Measurements from ENCODE around the gene C1QTNF6. TPM values are rescaled to one million over a fixed set of nuclear protein-coding genes. Genes with fewer than 3 reads are reported as not detected.
"Not testable (repeated sequence)": the region's sequence is repeated elsewhere in the genome, so short reads cannot be mapped to it uniquely, and the experiment has no call there.

The C1QTNF6 gene
- total and polyA plus RNA-seq, 8 donors = 1.2 to 10.9 (median 3.0) TPM

DNA sequence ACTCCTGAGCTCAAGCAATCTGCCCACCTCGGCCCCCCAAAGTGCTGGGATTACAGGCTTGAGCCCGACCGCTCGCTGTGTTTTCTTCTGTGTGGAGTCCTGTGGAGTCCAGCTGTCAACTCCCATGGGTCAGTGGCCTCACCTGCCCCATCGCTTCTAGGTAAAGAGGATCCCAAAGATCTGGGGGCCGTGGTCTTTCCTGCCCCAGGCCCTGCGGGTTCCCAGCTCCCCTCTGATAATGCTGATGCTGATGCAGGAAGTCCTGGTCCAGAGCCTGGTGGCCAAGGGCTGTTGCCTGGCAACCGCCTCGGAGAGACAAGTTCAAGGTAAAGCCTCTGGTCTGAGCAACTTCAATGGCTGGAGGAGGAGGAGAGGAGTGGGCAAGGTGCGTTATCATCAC lies 14.7 kb upstream of the C1QTNF6 start:
- intact Hi-C loops (cut with DNase I) = loop anchor here in 2 of 3 donors (5.0 to 10.0 kb wide), 2 partner anchors 35 to 128 kb away; no protein-coding TSS in a partner anchor
- Histone ChIP-seq H3K4me1 (peaks cover 10% of the 10 kb centered on the region in 3 donors), H3K27ac (no peak overlapping the region), H3K9me3 (no peaks in the 10 kb centered on the region), H3K36me3 (no peaks in the 10 kb centered on the region), H3K4me3 (no peak overlapping the region), H3K27me3 (no peaks in the 10 kb centered on the region)
- ATAC-seq (no peak), DNase-seq (no peak), FAIRE-seq (no peak)
- 70 to 73% methylated on average over 10 of the region's 10 CpGs for WGBS, 2 donors
- TF ChIP-seq, protein P1, sequence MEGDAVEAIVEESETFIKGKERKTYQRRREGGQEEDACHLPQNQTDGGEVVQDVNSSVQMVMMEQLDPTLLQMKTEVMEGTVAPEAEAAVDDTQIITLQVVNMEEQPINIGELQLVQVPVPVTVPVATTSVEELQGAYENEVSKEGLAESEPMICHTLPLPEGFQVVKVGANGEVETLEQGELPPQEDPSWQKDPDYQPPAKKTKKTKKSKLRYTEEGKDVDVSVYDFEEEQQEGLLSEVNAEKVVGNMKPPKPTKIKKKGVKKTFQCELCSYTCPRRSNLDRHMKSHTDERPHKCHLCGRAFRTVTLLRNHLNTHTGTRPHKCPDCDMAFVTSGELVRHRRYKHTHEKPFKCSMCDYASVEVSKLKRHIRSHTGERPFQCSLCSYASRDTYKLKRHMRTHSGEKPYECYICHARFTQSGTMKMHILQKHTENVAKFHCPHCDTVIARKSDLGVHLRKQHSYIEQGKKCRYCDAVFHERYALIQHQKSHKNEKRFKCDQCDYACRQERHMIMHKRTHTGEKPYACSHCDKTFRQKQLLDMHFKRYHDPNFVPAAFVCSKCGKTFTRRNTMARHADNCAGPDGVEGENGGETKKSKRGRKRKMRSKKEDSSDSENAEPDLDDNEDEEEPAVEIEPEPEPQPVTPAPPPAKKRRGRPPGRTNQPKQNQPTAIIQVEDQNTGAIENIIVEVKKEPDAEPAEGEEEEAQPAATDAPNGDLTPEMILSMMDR (IDR thresholded peaks at IDR 0.05) = no peak

DNA sequence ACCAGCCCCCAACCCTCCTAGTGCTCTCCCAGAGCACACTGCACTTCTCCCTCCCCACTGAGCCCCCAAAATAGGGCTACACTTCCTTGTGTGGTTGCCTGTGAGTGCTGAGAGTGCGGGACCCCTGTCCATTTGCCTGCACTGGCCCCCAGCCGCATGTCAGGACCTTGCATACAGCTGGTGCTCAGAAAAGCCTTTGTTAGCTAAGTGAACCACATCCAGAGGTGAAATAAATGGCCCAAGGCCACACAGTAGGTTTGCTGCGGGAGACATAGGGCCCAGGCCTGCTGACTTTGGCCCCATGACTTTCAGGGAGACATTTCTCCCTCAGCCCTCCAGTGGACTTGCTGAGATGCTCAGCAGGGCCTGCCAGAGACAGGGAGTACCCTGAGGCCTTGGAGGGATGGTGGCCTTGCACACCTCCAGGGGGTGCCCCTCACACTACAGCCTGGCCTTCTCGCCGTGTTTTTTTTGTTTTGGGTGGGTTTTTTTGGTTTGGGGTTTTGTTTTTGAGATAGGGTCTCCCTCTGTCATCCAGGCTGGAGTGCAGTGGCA lies 14.0 kb upstream of the C1QTNF6 start:
- intact Hi-C loops (cut with DNase I) = loop anchor here in 2 of 3 donors (5.0 to 10.0 kb wide), 2 partner anchors 35 to 127 kb away; no protein-coding TSS in a partner anchor
- Histone ChIP-seq H3K36me3 (no peaks in the 10 kb centered on the region), H3K27me3 (no peaks in the 10 kb centered on the region), H3K4me1 (peaks cover 16 to 17% (median 17%) of the 10 kb centered on the region in 3 donors), H3K9me3 (no peaks in the 10 kb centered on the region), H3K27ac (no peak overlapping the region), H3K4me3 (no peak overlapping the region)
- TF ChIP-seq, protein P1 (IDR thresholded peaks at IDR 0.05) = no peak
- DNase-seq = peak in 1 of 6 donors; percentile 30
- FAIRE-seq = no peak
- no peak for ATAC-seq
- 78 to 88% methylated on average over 5 of the region's 5 CpGs for WGBS, 2 donors

DNA sequence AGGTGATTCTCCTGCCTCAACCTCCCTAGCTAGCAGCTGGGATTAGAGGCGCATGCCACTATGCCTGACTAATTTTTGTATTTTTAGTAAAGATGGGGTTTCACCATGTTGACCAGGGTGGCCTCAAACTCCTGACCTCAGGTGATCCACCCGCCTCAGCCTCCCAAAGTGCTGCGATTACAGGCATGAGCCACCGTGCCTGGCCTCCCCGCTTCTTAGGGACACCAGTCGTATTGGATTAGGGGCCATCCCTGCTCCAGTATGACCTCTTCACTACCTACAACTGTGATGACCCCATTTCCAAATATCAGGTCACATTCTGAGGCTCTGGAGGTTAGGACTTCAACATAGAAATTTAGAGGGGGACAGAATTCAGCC lies 13.4 kb upstream of the C1QTNF6 start:
- not testable (repeated sequence) for H3K27me3 ChIP-seq, H3K27ac ChIP-seq, FAIRE-seq, H3K36me3 ChIP-seq, ATAC-seq, H3K4me3 ChIP-seq, H3K9me3 ChIP-seq
- WGBS, 2 donors = 88 to 97% methylated on average over 6 of the region's 6 CpGs
- intact Hi-C loops (cut with DNase I) = loop anchor here in 2 of 3 donors (5.0 to 10.0 kb wide), 2 partner anchors 34 to 127 kb away; no protein-coding TSS in a partner anchor
- peaks cover 23% of the 10 kb centered on the region in 3 donors for H3K4me1 ChIP-seq
- peak in 1 of 6 donors; percentile 25 for DNase-seq

DNA sequence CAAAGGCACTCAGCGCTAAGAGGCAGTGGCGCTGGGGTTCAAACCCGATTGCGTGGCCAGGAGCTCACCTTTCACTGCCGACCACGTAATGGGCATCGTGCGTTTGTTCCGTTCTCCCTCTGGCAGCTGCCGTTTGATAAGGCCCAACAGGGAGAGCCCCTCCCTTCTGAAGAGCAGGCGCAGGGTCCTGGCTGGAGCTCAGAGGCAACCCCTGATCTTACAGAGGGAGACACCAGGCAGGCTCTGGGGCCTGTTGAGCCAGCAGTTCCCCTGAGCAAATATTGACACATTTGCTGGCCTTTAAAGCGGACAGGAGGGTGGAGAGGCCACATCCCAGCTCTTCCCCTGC lies 11.7 kb upstream of the C1QTNF6 start:
- WGBS, 2 donors = 1 to 4% methylated on average over 12 of the region's 12 CpGs
- H3K4me3 ChIP-seq = peak overlapping the region in 2 of 4 donors; percentile 23 to 80
- TF ChIP-seq, protein P1 (IDR thresholded peaks at IDR 0.05) = peak in 2 of 4 donors; percentile 5 to 22
- no peaks in the 10 kb centered on the region for H3K36me3 ChIP-seq
- peaks cover 23 to 24% (median 24%) of the 10 kb centered on the region in 3 donors for H3K4me1 ChIP-seq
- FAIRE-seq (no peak), DNase-seq (peak in 2 of 6 donors; percentile 30 to 60), ATAC-seq (peak in 3 of 4 donors; percentile 6 to 35 (median 29))
- no peaks in the 10 kb centered on the region for H3K27me3 ChIP-seq
- peak overlapping the region in 3 of 4 donors; percentile 31 to 95 (median 49) for H3K27ac ChIP-seq
- no peaks in the 10 kb centered on the region for H3K9me3 ChIP-seq
- intact Hi-C loops (cut with DNase I) = loop anchor here in 2 of 3 donors (5.0 to 10.0 kb wide), 2 partner anchors 32 to 125 kb away; no protein-coding TSS in a partner anchor

DNA sequence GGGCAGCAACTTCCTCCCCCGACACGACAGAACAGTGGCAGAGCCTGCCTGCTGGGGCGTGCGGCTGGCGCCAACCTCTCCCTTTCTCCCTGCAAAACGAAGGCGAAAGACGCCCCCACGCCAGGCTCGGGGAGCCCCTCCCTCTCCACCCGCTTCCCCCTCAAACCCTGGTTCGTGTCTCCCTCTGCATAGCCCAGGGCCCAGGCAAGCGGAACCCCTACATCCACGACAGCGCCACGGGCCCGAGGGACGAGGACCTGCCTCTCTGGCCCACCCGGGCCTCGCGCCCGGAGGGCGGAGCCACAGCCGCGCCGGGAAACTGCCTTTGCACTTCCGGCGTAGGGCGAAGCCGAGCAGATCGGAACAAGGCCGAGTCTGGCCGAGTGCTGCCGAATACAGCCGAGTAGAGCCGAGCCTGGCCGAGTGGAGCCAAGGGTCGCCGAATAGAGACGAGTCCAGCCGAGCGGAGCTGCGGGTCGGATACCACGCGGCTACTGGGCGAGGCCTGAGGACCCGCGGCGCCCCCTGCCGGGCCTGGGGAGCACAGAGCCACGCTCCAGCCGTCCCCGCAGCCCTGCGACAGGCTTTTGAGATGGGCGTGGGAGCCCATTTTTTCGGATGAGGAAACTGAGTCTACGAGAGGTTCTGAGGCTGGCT lies 11.2 kb upstream of the C1QTNF6 start:
- peaks cover 23 to 24% (median 24%) of the 10 kb centered on the region in 3 donors for H3K4me1 ChIP-seq
- peak overlapping the region; percentile 73 to 95 (median 84) for H3K27ac ChIP-seq
- 0 to 1% methylated on average over 55 to 58 of the region's 58 CpGs for WGBS, 2 donors
- TF ChIP-seq, protein P1 (IDR thresholded peaks at IDR 0.05) = peak; percentile 91 to 97 (median 92)
- H3K27me3 ChIP-seq = no peaks in the 10 kb centered on the region
- FAIRE-seq (peak; percentile 93), DNase-seq (peak; percentile 96 to 100 (median 99)), ATAC-seq (peak; percentile 87 to 94 (median 90))
- H3K4me3 ChIP-seq = peak overlapping the region; percentile 37 to 80 (median 62)
- H3K36me3 ChIP-seq = no peaks in the 10 kb centered on the region
- intact Hi-C loops (cut with DNase I) = no loop called here
- no peaks in the 10 kb centered on the region for H3K9me3 ChIP-seq

All from pancreas (tissue), 10 donors.